ENCODE results near the gene AASDHPPT. TPM values are rescaled to one million over a fixed set of nuclear protein-coding genes. Genes with fewer than 3 reads are reported as not detected.

The AASDHPPT gene
- total RNA-seq, 1 experiment from 2014 or later, result 44.5 TPM

- no peak for DNase-seq
- Histone ChIP-seq H3K36me3 (no peaks in the 10 kb centered on the region), H3K27me3 (peaks cover 6% of the 10 kb centered on the region), H3K4me3 (no peak overlapping the region), H3K9me3 (no peaks in the 10 kb centered on the region)
These were observed 51.3 kb downstream of the AASDHPPT start for GRCh38 chr11:106128740-106129139.

GRCh38 chr11:106131998-106132397 lies 54.5 kb downstream of the AASDHPPT start:
- no peaks in the 10 kb centered on the region for H3K36me3 ChIP-seq
- DNase-seq, result no peak

GRCh38 chr11:106132582-106133354 lies 55.3 kb downstream of the AASDHPPT start:
- Histone ChIP-seq H3K27me3 (peaks cover 3% of the 10 kb centered on the region; the same call in 1 of the 2 replicates), H3K4me3 (no peak overlapping the region), H3K9me3 (no peaks in the 10 kb centered on the region), H3K36me3 (no peaks in the 10 kb centered on the region)
- no peak for DNase-seq

More at GRCh38 chr11:106131998-106132397, 54.5 kb downstream of the AASDHPPT start:
- Histone ChIP-seq H3K9me3 (no peaks in the 10 kb centered on the region), H3K27me3 (peaks cover 3% of the 10 kb centered on the region; the same call in 1 of the 2 replicates), H3K4me3 (no peak overlapping the region)

- Histone ChIP-seq H3K27me3 (peaks cover 3% of the 10 kb centered on the region; the same call in 1 of the 2 replicates), H3K4me3 (no peak overlapping the region), H3K9me3 (no peaks in the 10 kb centered on the region), H3K36me3 (no peaks in the 10 kb centered on the region)
- no peak for DNase-seq
These were observed 56.1 kb downstream of the AASDHPPT start for GRCh38 chr11:106133529-106133928.

- no peaks in the 10 kb centered on the region for H3K27me3 ChIP-seq
- no peak overlapping the region for H3K4me3 ChIP-seq
- no peaks in the 10 kb centered on the region for H3K36me3 ChIP-seq
- DNase-seq, result no peak
- no peaks in the 10 kb centered on the region for H3K9me3 ChIP-seq
These were observed 59.6 kb downstream of the AASDHPPT start for GRCh38 chr11:106137061-106137460.

GRCh38 chr11:106137758-106138157 lies 60.3 kb downstream of the AASDHPPT start:
- Histone ChIP-seq H3K27me3 (no peaks in the 10 kb centered on the region), H3K4me3 (no peak overlapping the region)

More at GRCh38 chr11:106137758-106138157, 60.3 kb downstream of the AASDHPPT start:
- no peak for DNase-seq
- Histone ChIP-seq H3K9me3 (no peaks in the 10 kb centered on the region), H3K36me3 (no peaks in the 10 kb centered on the region)

Other genes with a start within 250 kb of the AASDHPPT start
- 11.8 and 14.9 TPM in 2 replicates for gene MSANTD4, start 55.4 kb upstream of the AASDHPPT start, total RNA-seq (2014; rRNA removed; shearing (Covaris generic); ENCODE audit: low replicate concordance)
- 0.63 and 1.4 TPM in 2 replicates for gene KBTBD3, start 315 bp upstream of the AASDHPPT start, total RNA-seq (2014; rRNA removed; shearing (Covaris generic); ENCODE audit: low replicate concordance)